Measurements from ENCODE around the gene GRB10.

The GRB10 gene

GRCh38 chr7:50618281-50618680 lies 164.4 kb downstream of the GRB10 start:
- H3K36me3 ChIP-seq (ENCODE audit: insufficient read depth, low read length): peaks cover 17% of the 10 kb centered on the region

GRCh38 chr7:50615519-50616080 lies 167.1 kb downstream of the GRB10 start:
- H3K4me2 ChIP-seq (ENCODE audit: low read length): no peak overlapping the region
- H3K4me1 ChIP-seq (ENCODE audit: control insufficient read depth, insufficient read depth, low read length): peaks cover 10% of the 10 kb centered on the region
- peaks cover 34% of the 10 kb centered on the region for H3K36me3 ChIP-seq (ENCODE audit: insufficient read depth, low read length)
- no peaks in the 10 kb centered on the region for H3K27me3 ChIP-seq (ENCODE audit: control insufficient read depth, insufficient read depth, low read length)
- no peak overlapping the region for H3K9ac ChIP-seq (ENCODE audit: low read depth, low read length)
- no peaks in the 10 kb centered on the region for H3K9me3 ChIP-seq (replicated peaks; ENCODE audit: low read length)
- H3K4me3 ChIP-seq (ENCODE audit: low read length): no peak overlapping the region

More at GRCh38 chr7:50618281-50618680, 164.4 kb downstream of the GRB10 start:
- Histone ChIP-seq H3K4me2 (ENCODE audit: low read length) (no peak overlapping the region), H3K4me3 (ENCODE audit: low read length) (no peak overlapping the region), H3K9me3 (replicated peaks; ENCODE audit: low read length) (no peaks in the 10 kb centered on the region), H3K4me1 (ENCODE audit: control insufficient read depth, insufficient read depth, low read length) (no peaks in the 10 kb centered on the region), H3K27me3 (ENCODE audit: control insufficient read depth, insufficient read depth, low read length) (no peaks in the 10 kb centered on the region), H3K9ac (ENCODE audit: low read depth, low read length) (no peak overlapping the region)

- H3K4me1 ChIP-seq (ENCODE audit: control insufficient read depth, insufficient read depth, low read length): peaks cover 14% of the 10 kb centered on the region
- H3K9ac ChIP-seq (ENCODE audit: low read depth, low read length): no peak overlapping the region
- no peaks in the 10 kb centered on the region for H3K27me3 ChIP-seq (ENCODE audit: control insufficient read depth, insufficient read depth, low read length)
- no peak overlapping the region for H3K4me2 ChIP-seq (ENCODE audit: low read length)
- no peaks in the 10 kb centered on the region for H3K9me3 ChIP-seq (replicated peaks; ENCODE audit: low read length)
- peaks cover 39% of the 10 kb centered on the region for H3K36me3 ChIP-seq (ENCODE audit: insufficient read depth, low read length)
- no peak overlapping the region for H3K4me3 ChIP-seq (ENCODE audit: low read length)
Measured at GRCh38 chr7:50614721-50615518, 167.8 kb downstream of the GRB10 start.

- H3K4me1 ChIP-seq (ENCODE audit: control insufficient read depth, insufficient read depth, low read length): peaks cover 14% of the 10 kb centered on the region
- no peak overlapping the region for H3K9ac ChIP-seq (ENCODE audit: low read depth, low read length)
- H3K36me3 ChIP-seq (ENCODE audit: insufficient read depth, low read length): peaks cover 39% of the 10 kb centered on the region
- no peaks in the 10 kb centered on the region for H3K9me3 ChIP-seq (replicated peaks; ENCODE audit: low read length)
- H3K4me3 ChIP-seq (ENCODE audit: low read length): no peak overlapping the region
- H3K27me3 ChIP-seq (ENCODE audit: control insufficient read depth, insufficient read depth, low read length): no peaks in the 10 kb centered on the region
- no peak overlapping the region for H3K4me2 ChIP-seq (ENCODE audit: low read length)
Measured at GRCh38 chr7:50613473-50613872, 169.2 kb downstream of the GRB10 start.

DNA sequence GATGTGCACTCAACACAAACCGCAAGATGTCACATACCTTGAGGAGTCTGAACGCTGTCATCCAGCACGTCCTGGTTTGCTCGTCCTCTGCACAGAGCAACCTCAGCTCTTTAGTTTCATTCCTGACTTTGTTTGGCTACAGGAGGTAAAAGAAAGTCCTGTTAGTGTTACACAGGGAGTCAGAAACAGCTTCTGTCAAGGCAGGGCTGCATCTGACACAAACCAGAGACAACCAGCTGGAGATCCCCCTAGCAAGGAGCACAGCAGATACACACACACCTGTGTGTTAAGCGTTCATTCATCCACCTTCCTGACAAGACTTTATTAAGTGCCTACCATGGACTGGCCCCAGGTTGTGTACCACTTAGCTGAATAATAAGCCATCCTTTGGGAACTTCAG lies 170.0 kb downstream of the GRB10 start:
- H3K4me1 ChIP-seq (ENCODE audit: control insufficient read depth, insufficient read depth, low read length): peaks cover 14% of the 10 kb centered on the region
- H3K4me2 ChIP-seq (ENCODE audit: low read length): no peak overlapping the region
- peaks cover 39% of the 10 kb centered on the region for H3K36me3 ChIP-seq (ENCODE audit: insufficient read depth, low read length)
- H3K9ac ChIP-seq (ENCODE audit: low read depth, low read length): no peak overlapping the region
- H3K27me3 ChIP-seq (ENCODE audit: control insufficient read depth, insufficient read depth, low read length): no peaks in the 10 kb centered on the region
- H3K9me3 ChIP-seq (replicated peaks; ENCODE audit: low read length): no peaks in the 10 kb centered on the region
- H3K4me3 ChIP-seq (ENCODE audit: low read length): no peak overlapping the region

DNA sequence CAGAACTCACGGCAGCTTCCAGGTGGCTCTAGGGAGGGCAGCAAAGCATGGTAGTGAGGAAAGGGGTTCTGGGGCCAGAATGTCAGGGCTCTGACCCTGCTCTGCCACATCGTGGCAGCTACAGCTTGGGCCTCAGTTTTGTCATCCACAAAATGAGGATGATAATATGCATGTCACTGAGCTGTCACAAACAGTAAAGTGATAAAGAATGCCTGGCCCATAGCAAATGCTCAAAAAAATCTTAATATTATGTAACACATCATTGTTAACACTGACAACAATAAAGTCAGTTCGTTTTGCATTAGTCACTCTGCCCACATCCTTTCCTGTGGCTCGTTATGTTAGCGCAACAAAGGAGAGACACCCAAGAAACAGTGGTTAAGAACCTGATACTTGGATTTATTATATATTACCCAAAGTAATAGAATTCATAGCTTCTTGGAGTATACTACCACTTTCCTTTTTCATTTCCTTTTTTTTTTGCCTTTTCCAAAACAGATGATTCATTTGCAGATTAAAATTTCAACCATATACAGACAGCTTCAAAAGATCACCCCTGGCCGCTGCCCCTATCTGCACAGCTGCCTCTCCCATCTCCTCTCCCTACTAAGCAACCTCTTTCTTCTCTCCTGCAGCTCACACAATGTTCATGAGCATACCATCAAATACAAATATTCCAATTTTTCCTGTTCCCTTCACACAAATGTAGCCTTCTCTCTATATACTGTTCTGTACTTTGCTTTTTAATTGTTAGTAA lies 172.0 kb downstream of the GRB10 start:
- Histone ChIP-seq H3K9ac (ENCODE audit: low read depth, low read length) (no peak overlapping the region), H3K27me3 (ENCODE audit: control insufficient read depth, insufficient read depth, low read length) (no peaks in the 10 kb centered on the region), H3K4me3 (ENCODE audit: low read length) (no peak overlapping the region), H3K4me2 (ENCODE audit: low read length) (peak overlapping the region; percentile 15), H3K9me3 (replicated peaks; ENCODE audit: low read length) (no peaks in the 10 kb centered on the region), H3K4me1 (ENCODE audit: control insufficient read depth, insufficient read depth, low read length) (peaks cover 14% of the 10 kb centered on the region), H3K36me3 (ENCODE audit: insufficient read depth, low read length) (peaks cover 42% of the 10 kb centered on the region)

DNA sequence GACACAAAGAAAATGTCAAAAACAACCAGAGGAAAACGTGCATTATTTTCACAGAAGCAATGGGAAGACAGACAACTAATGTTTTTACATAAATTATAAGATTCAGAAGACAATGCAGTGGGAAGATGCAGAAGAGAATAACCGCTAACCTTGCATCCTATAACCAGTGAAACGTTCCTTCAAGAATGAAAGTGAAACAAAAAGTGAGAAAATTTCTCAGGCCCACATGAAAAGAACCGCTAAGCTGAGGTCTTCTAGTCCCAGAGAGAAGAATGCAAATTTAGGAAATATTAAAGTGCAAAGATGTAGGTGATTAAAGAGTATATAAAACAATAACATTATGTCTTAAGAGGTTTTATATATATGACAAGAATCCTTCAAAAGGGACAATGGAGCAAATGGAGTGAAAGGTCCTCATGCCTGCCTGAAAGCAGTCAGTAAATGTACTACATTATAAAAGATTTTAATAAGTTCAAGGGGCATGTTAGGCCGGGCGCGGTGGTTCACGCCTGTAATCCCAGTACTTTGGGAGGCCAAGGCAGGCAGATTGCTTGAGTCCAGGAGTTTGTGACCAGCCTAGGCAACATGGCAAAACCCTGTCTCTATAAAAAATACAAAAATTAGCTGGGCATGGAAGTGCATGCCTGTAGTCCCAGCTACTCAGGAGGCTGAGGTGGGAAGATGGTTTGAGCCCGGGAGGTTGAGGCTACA lies 174.3 kb downstream of the GRB10 start:
- Histone ChIP-seq H3K9ac (ENCODE audit: low read depth, low read length) (no peak overlapping the region), H3K4me3 (ENCODE audit: low read length) (no peak overlapping the region), H3K4me2 (ENCODE audit: low read length) (no peak overlapping the region), H3K9me3 (replicated peaks; ENCODE audit: low read length) (no peaks in the 10 kb centered on the region), H3K27me3 (ENCODE audit: control insufficient read depth, insufficient read depth, low read length) (no peaks in the 10 kb centered on the region), H3K4me1 (ENCODE audit: control insufficient read depth, insufficient read depth, low read length) (peaks cover 14% of the 10 kb centered on the region), H3K36me3 (ENCODE audit: insufficient read depth, low read length) (peaks cover 47% of the 10 kb centered on the region)

- Histone ChIP-seq H3K4me2 (ENCODE audit: low read length) (no peak overlapping the region), H3K4me1 (ENCODE audit: control insufficient read depth, insufficient read depth, low read length) (peaks cover 14% of the 10 kb centered on the region), H3K4me3 (ENCODE audit: low read length) (no peak overlapping the region), H3K27me3 (ENCODE audit: control insufficient read depth, insufficient read depth, low read length) (no peaks in the 10 kb centered on the region), H3K9ac (ENCODE audit: low read depth, low read length) (no peak overlapping the region), H3K36me3 (ENCODE audit: insufficient read depth, low read length) (peaks cover 46% of the 10 kb centered on the region), H3K9me3 (replicated peaks; ENCODE audit: low read length) (no peaks in the 10 kb centered on the region)
Measured at GRCh38 chr7:50607524-50608125, 175.1 kb downstream of the GRB10 start.

GRCh38 chr7:50605059-50605458 lies 177.6 kb downstream of the GRB10 start:
- Histone ChIP-seq H3K4me3 (ENCODE audit: low read length) (no peak overlapping the region), H3K4me2 (ENCODE audit: low read length) (no peak overlapping the region), H3K9me3 (replicated peaks; ENCODE audit: low read length) (no peaks in the 10 kb centered on the region), H3K4me1 (ENCODE audit: control insufficient read depth, insufficient read depth, low read length) (no peaks in the 10 kb centered on the region), H3K27me3 (ENCODE audit: control insufficient read depth, insufficient read depth, low read length) (no peaks in the 10 kb centered on the region), H3K9ac (ENCODE audit: low read depth, low read length) (no peak overlapping the region), H3K36me3 (ENCODE audit: insufficient read depth, low read length) (peaks cover 42% of the 10 kb centered on the region)

GRCh38 chr7:50603287-50603686 lies 179.4 kb downstream of the GRB10 start:
- Histone ChIP-seq H3K4me3 (ENCODE audit: low read length) (no peak overlapping the region), H3K9ac (ENCODE audit: low read depth, low read length) (no peak overlapping the region), H3K36me3 (ENCODE audit: insufficient read depth, low read length) (peaks cover 55% of the 10 kb centered on the region), H3K27me3 (ENCODE audit: control insufficient read depth, insufficient read depth, low read length) (no peaks in the 10 kb centered on the region), H3K4me1 (ENCODE audit: control insufficient read depth, insufficient read depth, low read length) (no peaks in the 10 kb centered on the region), H3K9me3 (replicated peaks; ENCODE audit: low read length) (no peaks in the 10 kb centered on the region), H3K4me2 (ENCODE audit: low read length) (no peak overlapping the region)

DNA sequence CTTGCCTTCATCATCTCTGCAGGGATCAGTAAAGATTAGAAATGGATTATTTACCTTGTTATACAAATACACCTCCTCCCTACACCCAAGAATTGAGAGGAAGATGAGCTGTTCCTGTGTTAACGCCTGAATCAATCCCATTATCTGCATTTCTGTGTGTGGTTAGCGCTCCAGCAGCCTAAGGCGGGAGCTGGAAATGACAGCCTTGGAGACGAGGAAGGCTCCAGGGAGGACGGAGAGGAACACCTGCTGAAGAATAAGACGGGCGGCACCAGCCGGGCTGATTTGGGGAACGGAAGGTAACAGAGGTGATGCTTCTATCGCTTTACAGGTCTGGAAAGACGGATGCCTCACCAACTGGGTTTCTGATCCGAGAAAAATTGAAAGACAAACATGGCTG lies 183.3 kb downstream of the GRB10 start:
- Histone ChIP-seq H3K4me3 (ENCODE audit: low read length) (no peak overlapping the region), H3K4me2 (ENCODE audit: low read length) (no peak overlapping the region), H3K36me3 (ENCODE audit: insufficient read depth, low read length) (peaks cover 55% of the 10 kb centered on the region), H3K4me1 (ENCODE audit: control insufficient read depth, insufficient read depth, low read length) (no peaks in the 10 kb centered on the region), H3K27me3 (ENCODE audit: control insufficient read depth, insufficient read depth, low read length) (no peaks in the 10 kb centered on the region), H3K9me3 (replicated peaks; ENCODE audit: low read length) (no peaks in the 10 kb centered on the region), H3K9ac (ENCODE audit: low read depth, low read length) (no peak overlapping the region)

Data from skeletal muscle satellite cell (primary cell).